Stimulated activated CD4-positive, alpha-beta T cell treated with anti-CD3 and anti-CD28 coated beads, TNF-alpha, amount 100 ng/mL, for 1 hour (primary cell): Measurements from ENCODE around the gene PLAAT3.
A peak's percentile ranks its signal among the peaks of the same experiment; 100 is the strongest.
"Not testable (repeated sequence)": the region's sequence is repeated elsewhere in the genome, so short reads cannot be mapped to it uniquely, and the experiment has no call there.

ENCODE experiments used
- DNase-seq, 3 donors: peaks; one replicate each; pipeline ENCODE4 v3.0.0-alpha.2; 2020; ENCODE audit warnings: low read depth in 3 of 3, low spot score in 1 of 3

Gene PLAAT3

DNA sequence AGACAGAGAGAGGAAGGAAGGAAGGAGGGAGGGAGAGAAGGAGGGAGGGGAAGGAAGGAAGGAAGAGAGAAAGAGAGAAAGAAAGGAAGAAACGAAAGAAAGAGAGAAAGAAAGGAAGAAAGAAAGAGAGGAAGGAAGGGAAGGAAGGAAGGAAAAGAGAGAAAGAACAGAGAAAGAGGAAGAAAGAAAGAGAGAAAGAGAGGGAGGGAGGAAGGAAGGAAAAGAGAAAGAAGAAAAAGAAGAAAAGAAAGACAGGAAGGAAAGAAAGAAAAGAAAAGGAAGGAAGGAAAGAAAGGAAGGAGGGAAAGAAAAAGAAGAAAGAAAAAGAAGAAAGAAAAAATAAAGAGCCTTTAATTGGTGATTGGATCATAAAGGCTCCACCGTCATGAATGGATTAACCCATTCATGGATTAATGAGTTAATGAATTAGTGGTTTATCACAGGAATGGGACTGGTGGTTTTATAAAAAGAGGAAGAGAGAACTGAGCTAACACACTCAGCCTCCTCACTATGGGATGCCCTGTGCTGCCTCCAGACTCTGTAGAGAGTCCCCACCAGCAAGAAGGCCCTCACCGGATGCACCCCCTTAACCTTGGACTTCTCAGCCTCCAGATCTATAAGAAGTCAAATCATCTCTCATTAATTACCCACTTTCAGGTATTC, 42.1 kb downstream of the PLAAT3 start:
- no peak for DNase-seq

DNA sequence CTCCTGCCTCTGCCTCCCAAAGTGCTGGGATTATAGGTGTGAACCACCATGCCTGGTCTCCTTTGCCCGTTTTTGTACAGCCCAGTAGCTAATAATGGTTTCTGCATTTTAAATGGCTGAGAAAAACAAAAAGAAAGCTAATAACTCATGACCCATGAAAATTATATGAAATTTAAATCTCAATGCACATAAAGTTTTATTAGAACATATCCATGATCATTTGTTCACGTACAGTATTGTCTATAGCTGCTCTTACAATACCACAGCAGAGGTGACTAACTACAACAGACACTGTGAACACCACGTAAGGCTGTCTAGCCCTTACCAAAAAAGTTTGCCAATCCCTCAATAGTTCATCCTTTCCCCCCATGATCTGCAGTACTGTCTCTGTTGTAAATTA, 44.7 kb downstream of the PLAAT3 start:
- no peak for DNase-seq

DNA sequence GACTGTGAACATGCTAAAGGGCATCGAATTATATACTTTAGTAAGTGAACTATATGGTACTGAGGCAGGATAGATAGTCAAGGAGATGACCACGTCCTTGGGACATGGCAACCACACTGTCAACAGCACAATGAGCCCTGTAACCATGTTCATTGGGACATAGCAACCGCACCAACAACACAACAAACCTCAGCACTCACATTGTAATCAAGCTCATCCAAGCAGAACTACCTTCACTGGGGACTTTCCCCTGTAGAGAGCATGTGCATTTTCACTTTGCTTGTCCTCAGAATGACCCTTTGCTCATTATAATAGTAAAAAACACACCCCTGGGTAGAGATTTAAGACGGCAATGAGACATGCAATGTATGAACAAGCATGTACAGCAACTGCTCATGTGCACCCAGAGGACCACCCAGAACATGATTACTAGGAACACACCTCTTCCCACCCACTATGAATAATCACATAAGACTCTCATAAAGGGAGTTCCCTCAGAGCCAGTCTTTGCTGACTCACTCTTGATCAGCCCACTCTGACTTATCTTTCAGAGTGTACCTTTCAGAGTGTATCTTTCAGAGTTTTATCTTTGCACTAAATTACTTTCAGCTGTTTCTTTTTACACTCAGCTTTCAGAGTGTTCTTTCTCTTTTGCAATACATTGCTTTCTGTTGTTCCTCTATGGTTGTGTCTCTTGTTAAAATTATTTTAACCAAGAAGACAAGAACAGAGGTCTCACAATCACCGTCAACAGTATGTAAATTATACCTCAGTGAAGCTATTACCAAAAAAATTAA, 47.0 kb downstream of the PLAAT3 start:
- DNase-seq, result peak in 2 of 3 donors; percentile 29 to 40

DNA sequence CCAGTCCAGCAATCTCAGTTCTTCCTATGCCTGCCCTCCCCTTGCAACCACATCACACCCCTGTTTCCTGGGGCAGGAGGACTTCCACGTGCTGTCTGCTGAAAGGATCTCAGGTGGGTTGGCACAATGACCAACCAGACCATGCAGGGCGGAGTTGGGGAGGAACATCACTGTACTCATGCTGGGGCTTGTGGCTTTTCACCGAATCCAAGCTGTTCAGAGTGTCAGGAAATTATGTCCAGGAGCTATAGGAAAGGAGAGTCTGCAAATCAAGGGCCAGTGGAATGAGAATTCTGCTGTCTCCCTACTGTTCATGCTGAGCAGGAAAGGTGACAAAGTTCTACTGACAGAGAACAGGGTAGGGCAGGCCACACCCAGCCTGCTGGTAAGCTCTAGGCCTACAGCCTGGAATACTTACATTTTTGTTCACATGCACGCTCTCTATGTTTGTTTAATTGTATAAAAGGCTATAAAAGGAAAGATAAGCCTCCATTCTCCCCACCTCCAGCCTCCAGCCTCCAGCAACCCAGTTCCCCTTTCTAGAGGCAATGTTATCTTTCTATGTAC, 49.4 kb downstream of the PLAAT3 start:
- no peak for DNase-seq

DNA sequence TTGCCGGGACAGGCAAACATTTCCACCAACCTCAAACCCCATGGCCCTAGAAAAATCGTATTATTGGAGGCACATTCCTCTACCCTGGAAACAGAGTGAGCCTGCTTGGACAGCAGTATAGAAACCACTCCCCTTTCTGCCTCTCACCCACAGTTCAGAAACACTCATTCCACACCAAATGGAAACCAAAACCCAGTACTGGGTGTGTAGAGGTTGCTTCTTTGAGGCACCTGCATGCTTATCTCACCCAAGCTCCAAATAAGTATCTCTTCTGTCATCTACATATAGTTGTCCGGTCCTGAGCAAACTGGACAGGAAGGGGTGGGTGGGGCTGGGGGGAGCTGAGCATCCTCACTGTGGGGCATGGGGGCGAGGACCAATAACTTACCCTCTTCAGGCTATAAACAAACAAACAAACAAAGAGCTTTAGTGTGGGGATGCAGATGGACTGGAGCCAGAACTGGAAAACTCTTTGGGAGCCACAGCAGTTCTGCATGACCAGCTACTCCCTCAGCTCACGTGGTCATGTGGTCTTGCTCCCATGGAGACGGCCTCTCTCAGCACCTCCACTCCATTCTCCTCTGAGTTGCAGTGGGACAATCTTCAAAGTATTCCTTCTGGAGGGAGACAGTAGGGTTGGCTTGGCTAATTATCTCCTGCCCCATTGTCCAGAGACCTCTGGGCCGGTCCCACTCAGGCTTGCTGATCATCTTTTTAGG, 50.0 kb downstream of the PLAAT3 start:
- DNase-seq, result no peak

DNA sequence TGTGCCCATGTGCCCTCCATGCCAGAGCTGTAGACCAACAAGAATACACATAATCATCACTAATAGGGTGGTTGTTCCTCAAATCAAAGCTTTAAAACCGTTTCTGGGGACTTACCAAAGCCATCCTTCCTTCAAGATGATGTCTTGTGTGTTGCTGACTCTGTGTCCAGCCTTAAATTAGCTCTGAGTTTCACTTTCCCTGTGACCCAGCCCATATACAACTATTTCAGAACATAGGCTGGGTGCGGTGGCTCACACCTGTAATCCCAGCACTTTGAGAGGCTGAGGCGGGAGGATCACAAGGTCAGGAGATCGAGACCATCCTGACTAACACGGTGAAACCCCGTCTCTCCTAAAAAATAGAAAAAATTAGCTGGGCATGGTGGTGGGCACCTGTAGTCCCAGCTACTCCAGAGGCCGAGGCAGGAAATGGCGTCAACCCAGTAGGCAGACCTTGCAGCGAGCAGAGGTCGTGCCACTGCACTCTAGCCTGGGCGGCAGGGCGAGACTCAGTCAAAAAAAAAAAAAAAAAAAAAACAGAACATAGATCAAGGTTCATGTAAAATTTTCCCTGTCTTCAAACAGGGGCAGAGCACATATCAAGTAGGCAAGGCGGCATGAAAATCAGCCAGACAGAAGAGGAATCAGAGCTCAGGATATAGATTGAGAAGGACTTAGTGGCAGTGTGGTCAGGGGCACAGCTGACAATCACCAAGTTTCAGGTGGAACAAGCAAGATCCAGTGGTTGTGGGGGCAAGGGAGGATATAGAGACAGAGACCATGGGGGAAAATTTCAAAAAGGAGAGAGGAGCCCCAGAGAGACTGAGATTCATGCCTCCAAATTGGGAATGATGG, 50.8 kb downstream of the PLAAT3 start, which contains the start of gene PLAAT2:
PLAAT2 (minus strand) TSS at position 179 of the 855 bp plus-strand sequence; CDS start at position 124, 55 bp downstream.
- DNase-seq, result no peak

DNA sequence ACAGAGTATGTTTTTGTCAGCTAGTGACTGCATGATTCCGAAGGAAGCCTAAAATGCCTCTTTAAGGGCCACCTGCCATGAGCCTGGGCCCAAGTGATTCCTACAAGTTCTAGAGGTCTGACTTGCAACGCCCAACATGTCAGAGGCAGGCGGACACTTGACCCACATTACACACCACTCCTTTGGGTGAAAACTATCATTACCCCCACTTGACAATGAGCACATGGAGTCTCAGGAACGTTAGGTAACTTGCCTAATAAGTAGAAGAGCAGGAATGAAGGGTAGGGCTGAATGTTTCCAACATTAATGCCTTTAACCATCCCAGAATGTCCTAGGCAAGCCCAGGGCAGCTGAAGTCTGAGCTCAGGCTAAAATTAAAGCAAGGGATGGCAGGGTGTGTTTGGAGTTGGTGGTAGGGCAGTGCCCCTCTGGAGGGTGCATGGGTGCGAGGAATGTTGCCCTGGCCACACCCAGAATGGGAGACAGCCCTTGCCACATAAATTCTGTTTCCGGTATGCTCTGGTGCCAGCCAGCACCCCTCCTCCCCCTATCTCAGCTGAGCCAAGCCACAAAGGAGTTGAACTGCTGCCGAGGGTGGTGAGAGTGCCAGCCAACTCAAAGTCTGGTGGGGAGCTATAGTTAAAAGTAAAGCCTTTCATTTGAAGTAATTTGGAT, 53.6 kb downstream of the PLAAT3 start:
- DNase-seq, result no peak

DNA sequence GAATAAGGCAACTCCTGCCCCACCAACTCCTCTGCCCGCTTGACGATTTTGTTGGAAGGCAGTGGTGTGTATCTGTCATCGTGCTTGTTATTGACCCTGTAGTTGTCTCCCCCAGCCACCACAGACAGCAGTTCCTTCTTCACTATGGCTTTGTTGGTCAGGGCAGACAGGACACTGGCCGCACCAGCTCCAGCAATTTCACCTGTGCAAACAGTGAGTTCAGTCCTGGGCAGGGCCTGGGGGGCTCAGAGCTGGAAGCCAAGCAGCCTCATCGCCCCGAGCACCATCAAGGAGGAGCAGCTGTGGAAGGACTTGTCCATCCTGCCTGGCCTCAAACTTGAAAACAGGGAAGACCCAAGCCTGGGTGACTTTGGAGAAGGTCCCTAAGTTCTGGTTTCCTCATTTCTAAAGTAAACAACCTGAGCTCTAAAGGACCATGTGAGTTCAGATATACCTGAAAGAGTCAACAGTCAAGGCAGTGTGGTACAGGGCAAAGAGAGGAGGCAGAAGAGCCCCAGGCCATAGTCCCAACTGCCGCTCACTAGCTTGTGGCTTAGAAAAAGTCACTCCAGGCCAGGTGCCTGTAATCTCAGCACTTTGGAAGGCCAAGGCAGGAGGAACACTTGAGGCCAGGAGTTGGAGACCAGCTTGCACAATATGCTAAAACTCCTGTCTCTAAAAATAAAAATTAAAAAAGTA, 55.6 kb downstream of the PLAAT3 start:
- DNase-seq, result no peak

DNA sequence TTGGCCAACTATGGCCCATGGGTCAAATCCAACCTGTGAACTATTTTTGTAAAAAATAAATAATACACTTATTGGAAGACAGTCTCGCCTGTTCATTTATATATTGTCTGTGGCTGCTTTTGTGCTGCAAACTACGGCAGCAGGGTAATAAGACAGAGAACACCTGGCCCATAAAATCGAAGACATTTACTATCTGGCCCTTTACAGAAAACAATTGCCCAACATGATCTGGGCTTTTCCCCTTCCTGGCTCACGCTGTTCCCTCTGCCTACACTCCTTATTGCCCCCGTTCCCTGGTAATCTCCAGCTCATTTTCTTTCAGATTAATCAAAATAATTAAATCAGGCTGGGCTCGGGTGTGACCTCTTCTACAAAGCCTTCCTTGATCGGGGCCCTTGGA, 56.7 kb downstream of the PLAAT3 start:
- DNase-seq, result no peak

DNA sequence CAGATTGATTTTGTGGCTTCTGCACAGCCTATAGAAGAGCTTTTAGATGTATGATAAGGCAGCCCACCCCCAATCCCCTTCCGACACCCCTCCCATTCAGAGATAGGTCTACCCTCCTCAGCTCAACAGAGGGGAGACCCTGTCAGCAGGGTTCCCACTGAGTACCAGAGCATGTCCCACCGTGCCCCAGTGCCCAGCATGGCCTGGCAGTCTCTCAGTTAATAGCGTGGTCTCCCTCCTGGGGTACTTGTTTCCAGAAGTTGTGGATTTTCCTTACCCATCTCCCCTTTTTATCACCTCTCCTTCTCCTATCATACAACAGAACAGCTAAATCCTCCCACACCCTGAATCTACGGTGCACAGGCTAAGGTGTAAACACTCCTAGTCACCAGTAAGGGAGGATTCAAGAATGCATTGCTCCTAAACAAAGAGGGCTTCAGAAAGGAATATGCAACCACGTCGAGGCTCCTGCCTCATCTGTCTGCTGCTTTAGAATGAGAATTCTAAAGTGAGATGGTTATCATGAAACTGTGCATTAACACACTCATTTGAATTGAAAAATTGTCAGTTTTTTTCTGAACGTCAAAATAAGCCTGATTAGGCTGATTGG, 57.7 kb downstream of the PLAAT3 start:
- no peak for DNase-seq

DNA sequence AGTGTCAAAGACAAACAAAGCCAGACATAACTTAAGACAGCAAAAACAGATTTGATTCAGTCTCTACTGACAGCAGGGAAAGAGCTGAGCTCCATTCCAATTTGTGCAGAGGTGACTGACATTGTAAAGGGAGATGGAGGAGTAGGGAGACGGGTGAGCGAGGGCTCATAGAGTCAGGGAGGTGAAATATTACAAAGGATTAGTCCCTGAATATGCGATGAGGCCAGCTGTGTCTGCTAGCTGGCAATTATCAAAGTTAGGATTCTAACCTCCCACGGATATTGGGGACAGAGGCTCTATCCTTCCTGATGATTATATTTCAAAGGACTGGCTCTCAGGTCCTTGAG, 59.4 kb downstream of the PLAAT3 start:
- no peak for DNase-seq

DNA sequence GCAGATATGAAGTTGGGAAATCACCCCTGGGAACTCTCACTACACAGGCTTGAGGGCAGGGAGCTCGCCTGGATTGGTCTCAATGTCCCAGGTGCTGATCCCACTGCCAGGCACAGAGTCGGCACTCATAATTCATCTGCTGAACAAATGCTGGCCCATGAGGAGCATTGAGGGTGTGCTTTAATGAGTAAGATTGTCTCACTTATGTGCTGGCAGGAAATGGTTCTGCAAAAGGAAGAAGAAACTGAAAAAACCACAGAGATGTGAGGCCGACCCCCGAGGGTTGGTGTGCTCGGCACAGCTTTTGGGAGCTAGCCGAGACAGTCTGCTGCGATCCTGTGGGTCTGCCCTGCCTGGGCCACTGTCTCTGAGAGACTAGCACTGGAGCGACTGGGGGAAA, 60.5 kb downstream of the PLAAT3 start:
- no peak for DNase-seq

DNA sequence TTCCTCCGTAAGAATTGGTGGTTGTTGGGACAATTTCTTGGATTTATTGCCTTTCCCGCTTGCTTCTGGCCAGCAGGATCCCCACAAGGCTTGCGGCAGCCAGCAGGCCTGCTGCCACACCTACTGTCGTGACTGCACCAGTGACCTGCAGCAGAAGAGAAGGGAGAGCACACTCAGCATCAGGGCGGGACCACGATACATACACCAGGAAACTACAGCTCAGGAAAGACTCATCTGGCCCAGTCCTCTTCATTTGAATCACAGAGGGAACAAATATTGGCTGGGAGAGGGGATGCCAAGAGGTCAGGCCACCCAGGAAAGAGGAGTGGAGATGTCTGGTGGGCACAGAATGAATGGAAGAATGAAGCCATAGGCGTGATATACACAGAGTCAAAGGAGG, 61.3 kb downstream of the PLAAT3 start:
- no peak for DNase-seq

DNA sequence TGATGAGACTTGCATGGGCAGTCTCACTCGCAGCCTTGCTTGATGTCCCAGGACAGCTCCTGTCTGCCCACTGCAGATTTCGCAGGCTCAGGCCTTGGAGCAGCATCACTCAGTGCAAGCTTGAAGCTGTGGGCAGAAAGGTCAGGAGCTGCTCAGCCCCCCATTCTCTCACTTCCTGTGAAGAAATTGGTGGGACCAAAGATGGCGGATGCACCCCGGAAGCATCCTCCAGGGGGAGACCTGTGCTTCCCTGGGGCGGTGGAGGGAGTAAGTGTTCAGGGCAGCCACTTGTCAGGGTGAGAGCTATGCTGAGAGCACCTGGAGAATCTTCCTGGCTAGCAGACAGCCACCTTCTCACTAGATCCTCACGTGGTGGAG, 62.4 kb downstream of the PLAAT3 start:
- DNase-seq, result no peak

DNA sequence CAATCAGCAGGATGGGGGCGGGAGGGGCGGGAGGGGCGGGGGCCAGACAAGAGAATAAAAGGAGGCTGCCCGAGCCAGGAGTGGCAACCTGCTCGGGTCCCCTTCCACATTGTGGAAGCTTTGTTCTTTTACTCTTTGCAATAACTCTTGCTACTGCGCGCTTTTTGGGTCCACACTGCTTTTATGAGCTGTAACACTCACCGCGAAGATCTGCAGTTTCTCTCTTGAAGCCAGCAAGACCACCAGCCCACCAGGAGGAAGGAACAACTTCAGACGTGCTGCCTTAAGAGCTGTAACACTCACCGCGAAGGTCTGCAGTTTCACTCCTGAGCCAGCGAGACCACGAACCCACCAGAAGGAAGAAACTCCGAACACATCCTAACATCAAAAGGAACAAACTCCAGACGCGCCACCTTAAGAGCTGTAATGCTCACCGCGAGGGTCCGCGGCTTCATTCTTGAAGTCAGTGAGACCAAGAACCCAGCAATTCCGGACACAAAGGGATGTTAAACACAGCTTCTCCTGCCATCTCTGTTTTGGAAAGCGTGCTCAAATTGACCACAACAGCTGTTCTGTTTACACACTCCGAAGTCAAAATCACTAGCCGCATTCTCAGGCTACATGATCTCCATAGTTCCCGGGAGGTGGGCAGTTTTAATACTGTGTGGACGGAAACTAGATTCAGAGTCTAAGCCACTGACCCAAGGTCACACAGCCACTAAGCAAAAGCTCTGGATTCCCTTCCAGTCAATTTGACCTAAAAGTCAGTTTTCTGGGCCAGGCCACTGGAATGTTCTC, 62.9 kb downstream of the PLAAT3 start:
- DNase-seq, result no peak

DNA sequence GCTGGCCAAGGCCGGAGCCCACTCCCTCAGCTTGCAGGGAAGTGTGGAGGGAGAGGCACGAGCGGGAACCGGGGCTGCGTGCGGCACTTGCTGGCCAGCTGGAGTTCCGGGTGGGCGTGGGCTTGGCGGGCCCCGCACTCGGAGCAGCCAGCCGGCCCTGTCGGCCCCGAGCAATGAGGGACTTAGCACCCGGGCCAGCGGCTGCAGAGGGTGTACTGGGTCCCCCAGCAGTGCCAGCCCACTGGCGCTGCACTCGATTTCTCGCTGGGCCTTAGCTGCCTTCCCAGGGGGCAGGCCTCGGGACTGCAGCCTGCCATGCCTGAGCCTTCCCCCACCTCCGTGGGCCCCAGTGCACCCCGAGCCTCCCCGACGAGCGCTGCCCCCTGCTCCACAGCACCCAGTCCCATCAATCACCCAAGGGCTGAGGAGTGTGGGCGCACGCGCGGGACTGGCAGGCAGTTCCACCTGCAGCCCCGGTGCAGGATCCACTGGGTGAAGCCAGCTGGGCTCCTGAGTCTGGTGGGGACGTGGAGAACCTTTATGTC, 64.0 kb downstream of the PLAAT3 start:
- not testable (repeated sequence) for DNase-seq

DNA sequence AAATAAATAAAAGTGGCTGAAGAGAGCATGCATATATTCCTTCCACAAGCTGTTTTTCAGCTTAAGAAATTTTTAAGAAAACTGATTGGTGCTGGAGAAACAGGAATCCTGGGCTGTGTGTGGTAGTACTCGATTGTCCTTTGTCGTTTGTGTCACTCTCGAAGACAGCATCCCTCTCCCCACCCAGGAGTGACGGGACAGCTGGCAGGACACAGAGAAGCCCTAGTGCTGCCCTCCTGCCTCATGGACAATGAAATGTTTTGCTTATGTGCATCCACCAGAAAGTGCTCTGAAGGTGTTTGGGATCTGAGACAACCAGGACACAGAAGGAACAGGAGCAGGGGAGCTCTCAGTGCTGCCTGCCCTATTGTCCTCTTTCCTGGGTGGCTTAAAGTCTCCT, 64.8 kb downstream of the PLAAT3 start:
- no peak for DNase-seq

DNA sequence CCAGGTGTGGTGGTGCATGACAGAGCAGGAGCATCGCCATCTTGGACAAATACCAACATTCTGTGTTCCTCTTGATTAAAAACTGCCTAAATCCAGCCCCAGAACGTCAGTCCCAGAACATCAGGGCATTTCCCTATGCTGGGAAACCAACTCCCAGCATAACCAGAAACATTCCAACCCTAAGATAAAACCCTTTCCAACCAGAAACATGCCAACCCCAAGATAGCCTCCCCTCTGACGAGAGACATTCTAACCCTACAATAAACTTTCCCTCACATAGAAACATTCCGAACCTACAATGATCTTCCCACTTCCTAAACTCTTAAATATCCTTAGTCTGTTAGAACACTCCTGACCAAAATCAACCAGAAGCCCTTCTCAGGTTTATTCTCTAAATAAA, 66.1 kb downstream of the PLAAT3 start:
- no peak for DNase-seq
